ENCODE results near the gene TTC3.

TTC3 gene

DNA sequence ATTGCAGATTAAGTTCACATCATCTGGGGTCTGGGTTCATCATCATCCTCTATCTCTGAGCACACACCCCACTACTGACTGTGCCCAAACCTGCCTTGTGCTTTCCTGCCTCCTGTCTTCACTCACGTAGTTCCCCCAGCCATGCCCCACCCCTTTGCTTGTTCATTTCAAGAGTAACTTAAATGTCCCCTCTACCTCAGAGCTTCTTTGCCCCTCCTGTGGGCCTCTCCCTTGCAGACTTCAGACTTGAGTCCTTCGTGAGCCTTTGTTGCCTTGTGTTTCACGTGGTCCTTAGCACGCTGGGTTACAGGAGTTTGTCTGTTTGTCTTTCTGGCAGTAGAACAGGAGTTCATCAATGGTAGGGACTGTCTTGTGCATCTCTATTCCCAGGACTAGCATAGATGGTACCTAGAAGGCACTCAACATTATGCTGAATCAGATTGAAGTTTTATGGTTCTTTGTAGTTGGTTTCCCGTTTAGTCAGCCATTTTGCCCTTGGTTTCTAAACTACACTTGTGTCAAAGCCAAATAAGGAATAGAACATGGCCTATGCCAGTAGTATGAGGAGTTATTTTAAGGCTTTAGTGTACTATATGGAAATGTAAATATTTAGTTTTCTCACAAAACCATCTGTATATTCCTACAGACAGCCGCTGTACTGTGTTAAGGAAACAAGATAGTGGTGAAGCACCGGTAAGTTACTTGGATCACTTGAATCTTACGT is 86.2 kb downstream of the TTC3 start:
- no peak for DNase-seq

GRCh38 chr21:37159949-37160348 is 86.9 kb downstream of the TTC3 start:
- DNase-seq: no peak

DNA sequence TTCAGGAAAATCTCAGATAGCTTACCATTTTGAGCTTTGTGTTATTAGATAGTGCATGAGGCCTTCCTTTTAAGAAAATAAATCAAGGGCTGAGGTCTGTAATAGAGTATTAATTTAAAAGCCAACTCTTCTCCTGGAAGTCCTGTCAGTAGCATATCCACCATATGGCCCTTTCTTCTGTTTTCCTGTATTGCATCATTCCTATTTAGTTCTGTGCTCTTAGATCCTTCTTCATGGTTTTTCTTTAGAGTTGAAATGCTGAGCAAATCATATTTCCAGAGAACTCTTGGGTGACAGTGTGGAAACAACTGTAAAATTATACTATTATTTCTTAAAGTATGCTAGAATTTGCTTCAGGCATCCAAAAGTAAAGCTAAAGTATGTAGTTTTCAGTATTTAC is 91.7 kb downstream of the TTC3 start:
- no peak for DNase-seq

GRCh38 chr21:37165586-37165985 is 92.5 kb downstream of the TTC3 start:
- no peak for DNase-seq

GRCh38 chr21:37166733-37167132 is 93.7 kb downstream of the TTC3 start:
- no peak for DNase-seq

- no peak for DNase-seq
Measured at GRCh38 chr21:37168666-37169065, 95.6 kb downstream of the TTC3 start.

DNA sequence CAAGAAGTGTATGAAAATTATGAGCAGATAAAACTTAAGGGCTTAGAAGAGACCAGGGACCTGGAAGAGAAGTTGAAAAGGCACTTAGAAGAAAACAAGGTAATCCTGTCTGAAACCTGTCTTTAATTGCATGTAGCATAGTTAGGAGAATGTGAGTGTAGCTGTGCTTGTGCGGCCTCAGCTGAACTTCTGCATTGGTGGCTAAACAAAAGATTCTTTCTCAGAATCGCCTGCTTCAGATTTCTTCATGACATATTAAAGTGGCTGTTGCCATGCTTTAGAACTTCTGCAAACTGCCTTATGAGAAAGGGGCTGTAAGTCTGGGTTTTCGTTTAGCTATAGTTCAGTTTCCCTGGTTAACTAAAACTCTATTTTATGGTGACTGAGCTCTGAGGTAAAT is 99.6 kb downstream of the TTC3 start:
- no peak for DNase-seq

DNA sequence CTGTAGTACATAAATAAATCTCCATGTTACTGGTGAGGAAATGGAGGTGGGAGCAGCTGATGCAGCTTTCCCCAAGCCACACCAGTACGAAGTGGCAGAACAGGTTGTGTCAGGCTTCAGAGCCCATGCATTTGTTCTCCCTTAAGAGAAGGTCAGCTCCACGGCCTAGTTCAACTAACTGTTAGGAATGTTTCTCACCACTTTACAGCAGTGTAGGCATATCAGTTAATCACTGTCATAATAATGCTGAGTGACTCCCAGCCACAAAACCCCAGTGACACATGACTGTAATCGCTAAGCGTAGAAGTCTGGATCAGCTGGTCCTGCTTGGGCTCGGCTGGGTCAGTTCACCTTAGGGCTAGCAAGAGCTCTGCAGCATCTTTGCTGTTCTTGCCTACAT is 103.7 kb downstream of the TTC3 start:
- no peak for DNase-seq

DNA sequence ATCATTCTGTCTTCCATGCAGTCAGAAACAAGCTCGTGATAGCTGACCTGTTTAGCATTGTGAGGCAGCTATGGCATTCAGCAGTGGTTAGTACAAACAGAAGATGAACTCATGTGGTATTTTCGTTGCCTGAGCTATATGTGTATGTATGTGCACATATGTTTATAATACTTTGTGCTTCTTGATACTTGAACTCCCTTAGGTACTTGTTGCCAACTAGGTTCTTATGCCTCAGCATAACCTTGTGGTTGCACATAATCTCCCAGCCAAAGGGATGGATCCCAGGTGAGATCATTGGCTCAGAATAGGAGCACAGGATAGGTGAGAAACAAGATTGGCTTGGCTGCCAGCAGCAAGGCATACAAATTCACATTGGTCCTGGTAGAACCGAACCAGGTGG is 108.0 kb downstream of the TTC3 start:
- DNase-seq: no peak

DNA sequence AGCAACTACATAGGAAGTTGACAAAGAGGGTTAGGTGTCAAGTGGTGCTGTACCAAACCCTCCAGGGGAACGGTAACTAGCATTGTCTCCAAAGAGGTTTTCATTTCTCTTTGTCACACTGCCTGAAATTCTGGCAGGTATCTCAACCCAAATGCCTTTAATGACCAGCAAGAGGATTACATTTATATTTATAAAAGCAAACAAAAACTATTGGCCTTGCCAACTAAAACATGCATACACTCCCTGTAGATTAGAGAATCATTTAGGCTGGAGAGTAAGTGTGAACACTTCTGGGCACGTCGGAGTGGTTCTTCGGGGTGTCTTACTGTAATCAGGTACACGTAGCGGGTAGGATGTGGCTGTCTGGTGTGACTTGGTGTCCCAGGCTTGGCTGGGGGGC is 109.2 kb downstream of the TTC3 start:
- no peak for DNase-seq

- DNase-seq: no peak
Measured at GRCh38 chr21:37183749-37184148, 110.7 kb downstream of the TTC3 start.

DNA sequence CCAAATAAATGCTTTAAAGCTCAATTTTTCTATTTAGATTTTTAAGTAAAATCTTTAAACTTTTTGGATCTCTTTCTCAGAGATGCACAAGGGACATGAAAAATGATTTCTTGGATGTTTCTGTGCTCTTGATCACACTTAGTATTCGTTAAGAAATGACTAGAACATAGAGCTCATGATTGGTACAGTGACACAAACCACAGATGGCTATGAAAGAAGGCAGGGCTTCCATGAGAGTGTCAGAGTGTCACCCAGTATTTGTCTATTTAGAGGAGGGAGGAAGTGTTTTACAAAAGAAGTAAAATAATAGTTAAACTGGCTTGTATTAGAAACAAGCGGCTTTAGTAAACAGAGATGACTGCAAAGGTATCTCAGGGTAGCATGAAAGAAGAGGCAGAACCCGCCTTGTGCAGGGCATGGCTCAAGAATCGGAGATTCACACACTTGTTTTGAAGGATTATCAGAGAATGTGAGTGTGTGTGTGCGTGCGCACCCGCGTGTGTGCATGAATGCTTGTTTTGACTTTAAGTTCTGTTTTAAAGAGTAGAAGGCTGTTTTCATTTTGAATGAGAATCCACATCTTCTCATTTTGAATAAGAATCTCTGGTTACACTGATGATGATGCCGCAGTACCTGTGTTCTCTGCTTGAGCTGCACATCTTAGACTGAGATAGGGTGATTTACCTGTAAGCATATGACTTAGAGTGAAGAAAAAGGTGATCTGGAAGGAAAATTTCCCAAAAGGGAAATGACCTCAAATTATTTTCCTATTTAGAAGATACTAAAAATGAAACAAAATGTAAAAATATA is 111.9 kb downstream of the TTC3 start:
- no peak for DNase-seq

DNA sequence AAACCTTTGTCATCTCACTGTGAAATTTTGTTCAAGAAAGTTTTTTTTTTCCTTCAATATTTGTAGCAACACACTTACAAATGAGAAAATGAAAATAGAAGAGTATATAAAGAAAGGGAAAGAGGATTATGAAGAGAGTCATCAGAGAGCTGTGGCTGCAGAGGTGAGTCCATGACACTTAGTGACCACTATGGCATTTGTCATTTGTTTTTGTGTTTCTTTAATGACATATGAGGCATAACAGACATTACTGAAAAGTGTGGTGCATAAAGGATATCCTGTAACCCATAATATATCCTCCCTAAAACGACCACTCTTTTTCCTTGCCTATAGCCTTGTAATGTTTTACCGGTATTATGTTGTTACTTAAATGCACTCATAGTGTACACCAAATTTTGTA is 113.9 kb downstream of the TTC3 start:
- DNase-seq: no peak

DNA sequence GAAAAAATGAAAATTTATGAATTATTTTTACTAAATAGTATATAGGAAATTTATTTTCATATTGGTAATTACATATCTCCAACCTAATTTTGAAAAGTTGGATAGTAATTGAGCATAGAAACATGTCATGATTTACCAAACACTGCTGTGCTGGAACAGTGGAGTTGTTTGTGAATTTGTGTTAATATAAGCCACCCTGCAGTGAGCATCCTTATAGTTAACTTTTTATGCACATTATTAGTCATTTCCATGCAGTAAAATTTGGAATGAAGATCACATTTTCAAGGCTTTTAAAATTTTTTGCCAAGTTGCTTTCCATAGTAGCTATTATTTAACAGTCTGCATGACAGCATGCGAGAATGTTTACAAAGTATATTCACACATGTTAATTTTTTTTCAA is 115.8 kb downstream of the TTC3 start:
- no peak for DNase-seq

GRCh38 chr21:37192019-37192418 is 119.0 kb downstream of the TTC3 start:
- DNase-seq: no peak

GRCh38 chr21:37193006-37193405 is 120.0 kb downstream of the TTC3 start:
- DNase-seq: no peak

GRCh38 chr21:37193676-37194075 is 120.6 kb downstream of the TTC3 start:
- DNase-seq: no peak

DNA sequence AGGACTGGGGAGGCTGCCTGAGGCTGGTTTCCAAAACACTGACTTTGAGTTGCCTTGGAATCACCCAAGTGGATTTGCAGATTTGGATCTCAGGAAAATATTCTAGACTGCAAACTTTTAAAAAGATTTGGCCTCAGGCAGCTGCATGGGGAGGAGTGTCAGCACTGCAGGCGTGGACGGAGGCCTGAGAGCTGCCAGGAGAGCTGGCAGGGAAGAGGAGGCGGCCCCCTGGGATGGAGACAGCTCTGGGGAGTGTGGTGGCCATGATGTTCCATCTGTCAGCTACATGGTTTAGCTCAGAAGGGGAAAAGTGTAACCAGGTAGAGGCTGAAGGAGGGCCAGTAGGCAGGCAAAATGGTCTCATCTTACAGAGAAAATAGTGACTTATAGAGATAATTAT is 122.0 kb downstream of the TTC3 start:
- no peak for DNase-seq

- no peak for DNase-seq
Measured at GRCh38 chr21:37195610-37196009, 122.6 kb downstream of the TTC3 start.

- DNase-seq: no peak
Measured at GRCh38 chr21:37196847-37197246, 123.8 kb downstream of the TTC3 start.

- no peak for DNase-seq
Measured at GRCh38 chr21:37197746-37198145, 124.7 kb downstream of the TTC3 start.

DNA sequence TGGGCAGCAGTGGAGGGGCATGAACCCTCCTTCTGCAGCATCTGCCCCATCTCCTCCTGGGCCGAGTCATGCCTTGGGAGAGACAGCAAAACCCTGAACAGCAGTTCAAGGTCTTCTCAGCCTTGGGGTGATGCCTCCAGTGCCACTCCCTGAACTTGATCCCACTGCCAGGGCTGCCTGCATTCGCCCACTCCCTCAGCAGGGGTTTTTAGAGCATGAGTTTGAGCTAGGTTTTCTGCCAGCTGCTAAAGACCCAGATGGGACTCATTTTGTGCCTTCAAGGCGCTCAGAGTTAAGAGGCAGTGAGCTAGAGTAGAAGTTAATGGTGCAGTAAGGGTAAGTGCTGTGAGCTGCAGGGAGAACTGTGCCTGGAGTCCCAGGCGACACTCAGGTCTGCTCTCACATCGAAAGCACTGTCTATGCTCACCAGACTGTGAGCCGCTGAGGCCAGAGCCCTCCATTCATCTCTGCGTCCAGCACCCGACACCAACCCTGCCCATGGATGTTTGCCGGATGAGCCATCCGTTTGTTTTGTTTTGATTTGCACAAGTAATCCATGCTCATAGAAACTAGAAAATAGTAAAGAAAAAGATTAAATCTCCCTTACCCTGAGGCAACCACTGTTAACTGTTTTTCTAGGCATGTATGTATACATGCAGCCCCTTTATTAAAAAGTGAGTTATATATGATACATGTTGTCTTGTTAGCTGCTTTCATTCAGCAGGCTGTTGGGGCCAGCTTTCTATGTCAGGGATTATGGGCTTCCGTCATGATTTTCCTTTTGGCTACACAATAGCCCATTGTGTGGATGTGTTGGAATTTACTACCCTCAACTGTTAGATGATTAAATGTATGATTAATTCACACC is 126.2 kb downstream of the TTC3 start:
- no peak for DNase-seq

DNA sequence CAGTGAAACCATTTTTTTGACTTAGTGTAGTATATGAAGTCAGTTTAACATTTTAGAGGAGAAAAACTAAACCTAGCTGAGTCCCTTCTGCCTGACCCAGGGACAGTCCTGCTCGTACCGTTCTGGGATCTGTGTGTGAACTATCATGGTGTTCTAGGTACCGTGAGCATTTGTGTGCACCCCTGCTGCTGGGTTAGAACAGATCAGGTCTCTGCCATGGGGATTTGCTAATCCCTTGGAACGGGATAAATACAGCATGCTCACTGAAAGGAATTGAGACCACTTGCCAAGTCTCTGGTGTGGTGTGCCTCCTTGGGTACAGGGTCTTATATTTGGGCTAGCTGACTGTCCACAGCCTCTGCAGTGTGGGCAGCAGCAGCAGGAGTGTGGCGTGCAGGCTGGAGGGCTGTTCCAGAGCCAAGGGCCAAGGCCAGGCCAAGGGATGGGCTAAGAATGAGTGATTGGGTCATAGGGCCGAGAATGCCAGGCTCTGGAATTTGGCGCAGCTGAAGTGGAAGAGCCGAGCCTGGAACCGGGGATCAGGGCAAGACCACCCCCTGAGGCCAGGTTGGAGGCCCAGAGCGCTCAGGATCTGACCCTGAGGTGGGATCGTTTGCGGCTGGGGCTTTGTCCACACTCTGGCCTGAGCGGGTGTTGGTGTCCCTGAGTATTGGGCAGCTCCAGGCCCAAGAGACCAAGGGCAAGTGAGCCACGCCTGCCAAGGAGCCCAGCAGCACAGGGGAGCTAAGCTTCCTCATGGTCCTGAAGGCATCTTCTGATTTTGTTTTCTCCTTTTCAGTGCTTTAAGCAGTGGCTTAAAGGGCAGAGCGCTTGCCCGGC is 127.8 kb downstream of the TTC3 start:
- no peak for DNase-seq
